Left ventricle myocardium superior (tissue), 1 donor: Measurements from ENCODE around the gene NKX1-1. TPM values are rescaled to one million over a fixed set of nuclear protein-coding genes. Genes with fewer than 3 reads are reported as not detected.

Experiments
- ATAC-seq: fragments of 200-7000 bp; cut with Tn5 transposase; one replicate; pipeline ENCODE4 v1.9.1; 2020; ENCODE audit warnings: mild to moderate bottlenecking, moderate library complexity
- DNase-seq: peaks from one replicate; pipeline ENCODE4 v3.0.0-alpha.2; 2020
- intact Hi-C: fragments of 100-400 bp; cut with micrococcal nuclease; formaldehyde crosslinking; loops from one replicate; pipeline ENCODE4 v1.11.0; 2022
- total RNA-seq: library from RNA; stranded (reverse); fragmentation: NEBNext Ultra II Directional; extraction: Animal tissue kit (Norgen Biotek cat#: 25700); gene quantifications from one replicate; pipeline ENCODE4 v1.2.1, GENCODE V29; 2021
- donor health status: DM: no; HTN: yes; CAD: no; lungs with severe emphysema.

Gene NKX1-1
- total RNA-seq, 1 donor from 2014 or later = not detected

GRCh38 chr4:1354983-1355275, 51.3 kb downstream of the NKX1-1 start:
- intact Hi-C loops = loop anchor here (10.0 kb wide), 1 partner anchor 220 kb away; no protein-coding TSS in a partner anchor
- ATAC-seq (no peak), DNase-seq (no peak)

- DNase-seq = no peak
- ATAC-seq = no peak
- intact Hi-C loops = loop anchor here (10.0 kb wide), 1 partner anchor 220 kb away; no protein-coding TSS in a partner anchor
Observed at GRCh38 chr4:1354136-1354982, 51.9 kb downstream of the NKX1-1 start.

- intact Hi-C loops = loop anchor here (10.0 kb wide), 1 partner anchor 219 kb away; no protein-coding TSS in a partner anchor
- ATAC-seq = no peak
- DNase-seq = no peak
Observed at GRCh38 chr4:1353186-1354055, 52.8 kb downstream of the NKX1-1 start.

Other genes starting within 250 kb of the NKX1-1 start
- 22.8 TPM for gene SPON2, start 233.9 kb downstream of the NKX1-1 start, total RNA-seq
- gene CTBP1, start 157.3 kb downstream of the NKX1-1 start, total RNA-seq = 133 TPM
- 49.6 TPM for gene MAEA, start 116.6 kb downstream of the NKX1-1 start, total RNA-seq
- 5.9 TPM for gene UVSSA, start 59.2 kb downstream of the NKX1-1 start, total RNA-seq